DOHH2 (cell line): ENCODE data around the gene NFYC.

Experiments
- H3F3A ChIP-seq: fragments of 200-600 bp; sonication (generic), shearing (Covaris generic); 2 replicates; pipeline ENCODE4 v1.6.0; 2016; ENCODE audit warnings: antibody characterized with exemption, mild to moderate bottlenecking; ENCODE audit not compliant: control insufficient read depth, insufficient read depth
- H3K27ac ChIP-seq: fragments of 200-600 bp; sonication (generic); 2 replicates; pipeline ENCODE4 v1.5.1; 2014; ENCODE audit warnings: low read depth, mild to moderate bottlenecking, low read length, moderate library complexity
- H3K27me3 ChIP-seq: fragments of 200-600 bp; sonication (generic); 2 replicates; pipeline ENCODE4 v1.6.1; 2014; ENCODE audit warnings: mild to moderate bottlenecking, low read length, mixed read lengths; ENCODE audit not compliant: control insufficient read depth
- H3K36me3 ChIP-seq: fragments of 200-600 bp; sonication (generic); 2 replicates; pipeline ENCODE4 v1.6.1; 2014; ENCODE audit warnings: mild to moderate bottlenecking, low read length, moderate library complexity, mixed read lengths; ENCODE audit not compliant: control insufficient read depth
- H3K4me1 ChIP-seq: fragments of 200-600 bp; sonication (generic); 2 replicates; pipeline ENCODE4 v1.6.1; 2014; ENCODE audit warnings: mild to moderate bottlenecking, low read length, mixed read lengths; ENCODE audit not compliant: control insufficient read depth
- H3K4me2 ChIP-seq: fragments of 200-600 bp; sonication (generic); 2 replicates; pipeline ENCODE4 v1.6.0; 2014; ENCODE audit warnings: mild to moderate bottlenecking, low read length, moderate library complexity
- H3K4me3 ChIP-seq: fragments of 200-600 bp; sonication (generic); 2 replicates; pipeline ENCODE4 v1.5.1; 2014; ENCODE audit warnings: mild to moderate bottlenecking, low read length, mixed read lengths
- H3K79me2 ChIP-seq: fragments of 200-600 bp; sonication (generic); 2 replicates; pipeline ENCODE4 v1.6.1; 2014; ENCODE audit warnings: mild to moderate bottlenecking, low read length, mixed read lengths; ENCODE audit not compliant: control insufficient read depth
- H3K9me2 ChIP-seq: fragments of 200-600 bp; sonication (generic); replicated peaks from 2 replicates; pipeline ENCODE4 v1.6.1; 2014; ENCODE audit warnings: mild to moderate bottlenecking, low read length, mixed read lengths; ENCODE audit not compliant: control insufficient read depth
- H3K9me3 ChIP-seq: fragments of 200-600 bp; sonication (generic); 2 replicates; pipeline ENCODE4 v1.6.1; 2014; ENCODE audit warnings: antibody characterized with exemption, low read length, mixed read lengths; ENCODE audit not compliant: control insufficient read depth, insufficient read depth
- H4K20me1 ChIP-seq: fragments of 200-600 bp; sonication (generic); 2 replicates; pipeline ENCODE4 v1.6.0; 2014; ENCODE audit warnings: low read depth, mild to moderate bottlenecking, antibody characterized with exemption, low read length, moderate library complexity; ENCODE audit not compliant: control insufficient read depth, insufficient read depth
- CTCF ChIP-seq: fragments of 200-600 bp; sonication (generic); IDR thresholded peaks from one replicate; pipeline ENCODE4 v1.5.1; 2014; ENCODE audit warnings: antibody characterized with exemption, mild to moderate bottlenecking, low read depth, low read length; ENCODE audit not compliant: poor library complexity, severe bottlenecking
- EZH2phosphoT487 ChIP-seq: fragments of 200-600 bp; sonication (generic); IDR thresholded peaks from 2 replicates; pipeline ENCODE4 v1.6.1; 2017; ENCODE audit warnings: borderline replicate concordance, mild to moderate bottlenecking, antibody characterized with exemption, low read length, moderate library complexity, mixed read lengths

Gene NFYC

GRCh38 chr1:40652979-40653378 is 38.5 kb upstream of the NFYC start:
- Histone ChIP-seq H3K9me2 (no peaks in the 10 kb centered on the region), H3K4me1 (no peaks in the 10 kb centered on the region), H3K27ac (no peak overlapping the region), H3K79me2 (no peaks in the 10 kb centered on the region), H3K27me3 (no peaks in the 10 kb centered on the region; the same call in 1 of the 2 replicates), H4K20me1 (no peaks in the 10 kb centered on the region), H3K9me3 (no peaks in the 10 kb centered on the region), H3K4me2 (no peak overlapping the region), H3K4me3 (no peak overlapping the region), H3K36me3 (no peaks in the 10 kb centered on the region), H3F3A (no peaks in the 10 kb centered on the region)
- no peak for TF ChIP-seq CTCF
- no peak for TF ChIP-seq EZH2phosphoT487

- no peak for TF ChIP-seq EZH2phosphoT487
- no peak for TF ChIP-seq CTCF
- H3K27me3 ChIP-seq, result no peaks in the 10 kb centered on the region; the same call in 1 of the 2 replicates
- H3K4me2 ChIP-seq, result no peak overlapping the region
- no peaks in the 10 kb centered on the region for H3K4me1 ChIP-seq
- H4K20me1 ChIP-seq, result no peaks in the 10 kb centered on the region
- no peaks in the 10 kb centered on the region for H3K9me2 ChIP-seq
- H3K79me2 ChIP-seq, result no peaks in the 10 kb centered on the region
- H3K4me3 ChIP-seq, result no peak overlapping the region
- H3K36me3 ChIP-seq, result no peaks in the 10 kb centered on the region
- H3F3A ChIP-seq, result no peaks in the 10 kb centered on the region
- no peaks in the 10 kb centered on the region for H3K9me3 ChIP-seq
- H3K27ac ChIP-seq, result no peak overlapping the region
Observed at GRCh38 chr1:40653851-40654537, 37.5 kb upstream of the NFYC start.

- Histone ChIP-seq H3K9me2 (no peaks in the 10 kb centered on the region), H3K9me3 (no peaks in the 10 kb centered on the region), H3K4me3 (no peak overlapping the region), H3F3A (no peaks in the 10 kb centered on the region), H3K27ac (no peak overlapping the region), H3K27me3 (no peaks in the 10 kb centered on the region; the same call in 1 of the 2 replicates), H3K79me2 (no peaks in the 10 kb centered on the region), H4K20me1 (no peaks in the 10 kb centered on the region), H3K36me3 (no peaks in the 10 kb centered on the region), H3K4me1 (no peaks in the 10 kb centered on the region), H3K4me2 (no peak overlapping the region)
- TF ChIP-seq CTCF (no peak), EZH2phosphoT487 (no peak)
Observed at GRCh38 chr1:40657046-40657445, 34.5 kb upstream of the NFYC start.
